GM06990 (cell line): Measurements from ENCODE around the gene FBXL17.

Experiments
- DNase-seq: peaks from one replicate; pipeline ENCODE4 v3.0.0-alpha.2; 2011; ENCODE audit not compliant: insufficient read length; ENCODE audit errors: extremely low read depth
- H3K27me3 ChIP-seq: replicated peaks from 2 replicates; pipeline ENCODE4 v1.6.0; 2011; ENCODE audit warnings: low read length; ENCODE audit not compliant: control insufficient read depth, insufficient read depth
- H3K36me3 ChIP-seq: 2 replicates; pipeline ENCODE4 v1.5.1; 2011; ENCODE audit warnings: low read length; ENCODE audit not compliant: control insufficient read depth, insufficient read depth
- H3K4me3 ChIP-seq: replicated peaks from 2 replicates; pipeline ENCODE4 v1.5.1; 2011; ENCODE audit warnings: low read depth, mild to moderate bottlenecking, control low read depth, low read length
- TF ChIP-seq, protein P1 (sequence below): IDR thresholded peaks from 2 replicates; pipeline ENCODE4 v1.5.1; 2011; ENCODE audit warnings: low read length, control low read depth, mild to moderate bottlenecking, inconsistent platforms; ENCODE audit not compliant: insufficient read depth, poor library complexity, severe bottlenecking

FBXL17 gene

GRCh38 chr5:108081707-108082106 is 300.2 kb downstream of the FBXL17 start:
- H3K27me3 ChIP-seq, result no peaks in the 10 kb centered on the region
- H3K36me3 ChIP-seq, result no peaks in the 10 kb centered on the region
- TF ChIP-seq, protein P1, sequence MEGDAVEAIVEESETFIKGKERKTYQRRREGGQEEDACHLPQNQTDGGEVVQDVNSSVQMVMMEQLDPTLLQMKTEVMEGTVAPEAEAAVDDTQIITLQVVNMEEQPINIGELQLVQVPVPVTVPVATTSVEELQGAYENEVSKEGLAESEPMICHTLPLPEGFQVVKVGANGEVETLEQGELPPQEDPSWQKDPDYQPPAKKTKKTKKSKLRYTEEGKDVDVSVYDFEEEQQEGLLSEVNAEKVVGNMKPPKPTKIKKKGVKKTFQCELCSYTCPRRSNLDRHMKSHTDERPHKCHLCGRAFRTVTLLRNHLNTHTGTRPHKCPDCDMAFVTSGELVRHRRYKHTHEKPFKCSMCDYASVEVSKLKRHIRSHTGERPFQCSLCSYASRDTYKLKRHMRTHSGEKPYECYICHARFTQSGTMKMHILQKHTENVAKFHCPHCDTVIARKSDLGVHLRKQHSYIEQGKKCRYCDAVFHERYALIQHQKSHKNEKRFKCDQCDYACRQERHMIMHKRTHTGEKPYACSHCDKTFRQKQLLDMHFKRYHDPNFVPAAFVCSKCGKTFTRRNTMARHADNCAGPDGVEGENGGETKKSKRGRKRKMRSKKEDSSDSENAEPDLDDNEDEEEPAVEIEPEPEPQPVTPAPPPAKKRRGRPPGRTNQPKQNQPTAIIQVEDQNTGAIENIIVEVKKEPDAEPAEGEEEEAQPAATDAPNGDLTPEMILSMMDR, result no peak
- DNase-seq, result no peak
- no peak overlapping the region for H3K4me3 ChIP-seq

GRCh38 chr5:108079753-108080152 is 302.1 kb downstream of the FBXL17 start:
- Histone ChIP-seq H3K4me3 (no peak overlapping the region), H3K27me3 (no peaks in the 10 kb centered on the region), H3K36me3 (no peaks in the 10 kb centered on the region)
- no peak for DNase-seq
- TF ChIP-seq, protein P1, result no peak

- no peaks in the 10 kb centered on the region for H3K27me3 ChIP-seq
- H3K36me3 ChIP-seq, result no peaks in the 10 kb centered on the region
- TF ChIP-seq, protein P1, result no peak
- no peak for DNase-seq
- H3K4me3 ChIP-seq, result no peak overlapping the region
Measured at GRCh38 chr5:108078882-108079281, 303.0 kb downstream of the FBXL17 start.

DNA sequence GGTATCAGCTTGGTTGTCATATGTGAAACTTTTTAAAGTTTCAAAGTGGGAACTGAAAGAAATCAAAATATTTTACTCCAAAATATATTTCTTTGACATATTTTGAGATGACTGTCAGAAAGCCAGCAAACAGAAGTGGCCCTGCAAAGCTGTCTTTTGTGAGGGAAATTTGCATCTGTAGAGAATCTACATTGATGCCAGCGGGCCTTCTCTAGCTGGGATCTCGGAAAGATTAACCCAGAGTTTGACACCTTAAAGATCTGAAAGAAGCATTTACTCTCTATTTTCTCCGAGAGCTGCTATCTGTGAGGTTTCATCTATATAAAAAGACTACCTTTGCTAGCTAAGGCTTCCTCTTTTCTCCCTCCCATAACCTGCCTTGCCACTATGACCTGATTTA is 303.6 kb downstream of the FBXL17 start:
- Histone ChIP-seq H3K27me3 (no peaks in the 10 kb centered on the region), H3K4me3 (no peak overlapping the region), H3K36me3 (no peaks in the 10 kb centered on the region)
- no peak for DNase-seq
- TF ChIP-seq, protein P1, result no peak

- no peak for DNase-seq
- no peaks in the 10 kb centered on the region for H3K36me3 ChIP-seq
- H3K4me3 ChIP-seq, result no peak overlapping the region
- no peaks in the 10 kb centered on the region for H3K27me3 ChIP-seq
- TF ChIP-seq, protein P1, result no peak
Measured at GRCh38 chr5:108074626-108075025, 307.3 kb downstream of the FBXL17 start.

- no peaks in the 10 kb centered on the region for H3K27me3 ChIP-seq
- no peak overlapping the region for H3K4me3 ChIP-seq
- no peak for DNase-seq
- H3K36me3 ChIP-seq, result no peaks in the 10 kb centered on the region
- TF ChIP-seq, protein P1, result no peak
Measured at GRCh38 chr5:108064302-108064701, 317.6 kb downstream of the FBXL17 start.
